SK-N-SH (cell line): ENCODE measurements around the gene AUTS2. TPM values are rescaled to one million over a fixed set of nuclear protein-coding genes. Genes with fewer than 3 reads are reported as not detected.

Source experiments
- CTCF ChIA-PET: fragments of 300-600, 350-600 bp; formaldehyde crosslinking; extraction: SDS; loops from one replicate; lab custom pipeline; 2021; lab: Yijun Ruan, JAX
- POLR2A ChIA-PET: fragments of 350-600 bp; sonication (Branson Sonifier 250); formaldehyde crosslinking; extraction: SDS; loops from one replicate; lab custom pipeline; 2020; ENCODE audit warnings: antibody characterized with exemption, inconsistent platforms; lab: Yijun Ruan, JAX
- DNase-seq: peaks from one replicate; pipeline ENCODE4 v3.0.0; 2012
- H2AFZ ChIP-seq: fragments of 200-600 bp; sonication (generic); 2 replicates; pipeline ENCODE4 v1.8.1; 2016; ENCODE audit warnings: antibody characterized with exemption, mild to moderate bottlenecking, low read depth
- H3F3A ChIP-seq: fragments of 200-600 bp; sonication (generic); replicated peaks from 2 replicates; pipeline ENCODE3; 2016; ENCODE audit warnings: antibody characterized with exemption, mild to moderate bottlenecking; ENCODE audit not compliant: insufficient read depth
- H3K27ac ChIP-seq, 2 experiments: fragments of 200-500 bp in 1 of 2; fragments of 200-600 bp in 1 of 2; sonication (Bioruptor generic) in 1 of 2; sonication (generic), shearing (Covaris generic) in 1 of 2; 2 replicates each; pipeline versions ENCODE4 v1.5.1 to v1.6.1; 2014 to 2016; ENCODE audit warnings: low read depth in 2 of 2, inconsistent platforms in 1 of 2, low read length in 1 of 2, mild to moderate bottlenecking in 1 of 2, mixed read lengths in 1 of 2
- H3K27me3 ChIP-seq: fragments of 200-600 bp; sonication (generic), shearing (Covaris generic); 2 replicates; pipeline ENCODE4 v1.6.1; 2016; ENCODE audit warnings: mixed run types; ENCODE audit not compliant: insufficient read depth
- H3K36me3 ChIP-seq, 2 experiments: fragments of 200-500 bp in 1 of 2; fragments of 200-600 bp in 1 of 2; sonication (Bioruptor generic) in 1 of 2; sonication (generic) in 1 of 2; replicated peaks in 1 of 2; 2 replicates each; pipeline versions ENCODE3 to v1.5.1; 2014 to 2016; ENCODE audit warnings: low read length in 1 of 2, mild to moderate bottlenecking in 1 of 2; ENCODE audit not compliant: insufficient read depth in 2 of 2, control insufficient read depth in 1 of 2
- H3K4me1 ChIP-seq, 2 experiments: fragments of 200-500 bp in 1 of 2; fragments of 200-600 bp in 1 of 2; sonication (Bioruptor generic) in 1 of 2; sonication (generic), shearing (Covaris generic) in 1 of 2; 2 replicates each; pipeline versions ENCODE4 v1.5.1 to v1.6.1; 2014 to 2016; ENCODE audit warnings: low read depth in 1 of 2, low read length in 1 of 2, mixed run types in 1 of 2; ENCODE audit not compliant: insufficient read depth in 2 of 2, control insufficient read depth in 1 of 2
- H3K4me2 ChIP-seq: fragments of 200-600 bp; sonication (generic), shearing (Covaris generic); 2 replicates; pipeline ENCODE4 v1.6.1; 2017; ENCODE audit warnings: mixed run types
- H3K4me3 ChIP-seq, 2 experiments: fragments of 200-500 bp in 1 of 2; fragments of 200-600 bp in 1 of 2; sonication (Bioruptor generic) in 1 of 2; sonication (generic), shearing (Covaris generic) in 1 of 2; 2 replicates each; pipeline versions ENCODE4 v1.5.1 to v1.8.1; 2014 to 2016; ENCODE audit warnings: low read depth in 2 of 2, inconsistent platforms in 1 of 2, low read length in 1 of 2, mild to moderate bottlenecking in 1 of 2, mixed read lengths in 1 of 2, moderate library complexity in 1 of 2
- H3K79me2 ChIP-seq: fragments of 200-600 bp; sonication (generic); 2 replicates; pipeline ENCODE4 v1.8.1; 2017; ENCODE audit warnings: mild to moderate bottlenecking; ENCODE audit not compliant: insufficient read depth
- H3K9ac ChIP-seq: fragments of 200-600 bp; sonication (generic); 2 replicates; pipeline ENCODE4 v1.6.1; 2017; ENCODE audit warnings: mixed run types
- H3K9me2 ChIP-seq: fragments of 200-600 bp; sonication (generic); 2 replicates; pipeline ENCODE4 v1.6.1; 2017; ENCODE audit warnings: mixed run types
- H3K9me3 ChIP-seq: fragments of 200-600 bp; sonication (generic); 2 replicates; pipeline ENCODE4 v1.6.1; 2017; ENCODE audit warnings: mixed run types, mild to moderate bottlenecking, moderate library complexity
- H4K20me1 ChIP-seq: fragments of 200-600 bp; sonication (generic); 2 replicates; pipeline ENCODE4 v1.6.1; 2017; ENCODE audit warnings: mild to moderate bottlenecking, mixed run types; ENCODE audit not compliant: insufficient read depth
- EP300 ChIP-seq, 2 experiments: IDR thresholded peaks; 2 replicates each; pipeline versions ENCODE4 v1.4.0 to v1.6.1; 2012; ENCODE audit warnings: borderline replicate concordance in 1 of 2, low read depth in 1 of 2, low read length in 1 of 2
- FOSL2 ChIP-seq: IDR thresholded peaks from 2 replicates; pipeline ENCODE4 v1.4.0; 2012; ENCODE audit warnings: low read depth, mild to moderate bottlenecking, moderate library complexity, borderline replicate concordance
- FOXM1 ChIP-seq: IDR thresholded peaks from 2 replicates; pipeline ENCODE4 v1.4.0; 2012; ENCODE audit warnings: low read depth, mild to moderate bottlenecking
- GABPA ChIP-seq: IDR thresholded peaks from 2 replicates; pipeline ENCODE4 v1.4.0; 2012; ENCODE audit warnings: low read depth, mild to moderate bottlenecking
- GATA2 ChIP-seq: sonication (generic); formaldehyde crosslinking; IDR thresholded peaks from 2 replicates; pipeline ENCODE4 v1.5.0; 2020; ENCODE audit warnings: mild to moderate bottlenecking, missing genetic modification reagents
- JUND ChIP-seq: IDR thresholded peaks from 2 replicates; pipeline ENCODE4 v1.4.0; 2012
- NFIC ChIP-seq: IDR thresholded peaks from 2 replicates; pipeline ENCODE4 v1.4.0; 2012; ENCODE audit warnings: borderline replicate concordance
- NRF1 ChIP-seq: IDR thresholded peaks from 2 replicates; pipeline ENCODE4 v1.6.1; 2012; ENCODE audit warnings: low read depth, mild to moderate bottlenecking, low read length
- POLR2AphosphoS5 ChIP-seq: IDR thresholded peaks from 2 replicates; pipeline ENCODE4 v1.6.1; 2012; ENCODE audit warnings: low read depth, low read length
- RAD21 ChIP-seq: IDR thresholded peaks from 2 replicates; pipeline ENCODE4 v1.6.1; 2012; ENCODE audit warnings: mild to moderate bottlenecking, low read length
- RXRA ChIP-seq: IDR thresholded peaks from 2 replicates; pipeline ENCODE4 v1.4.0; 2012; ENCODE audit warnings: low read depth, mild to moderate bottlenecking, borderline replicate concordance
- TAF1 ChIP-seq: IDR thresholded peaks from 2 replicates; pipeline ENCODE4 v1.6.1; 2012; ENCODE audit warnings: low read depth, mild to moderate bottlenecking, low read length, moderate library complexity, borderline replicate concordance
- TCF12 ChIP-seq: IDR thresholded peaks from 2 replicates; pipeline ENCODE4 v1.4.0; 2012
- TEAD4 ChIP-seq: IDR thresholded peaks from 2 replicates; pipeline ENCODE4 v1.4.0; 2012; ENCODE audit warnings: mild to moderate bottlenecking, borderline replicate concordance; ENCODE audit not compliant: insufficient read depth
- WGBS: methylation state at CpG from one replicate; pipeline ENCODE4 v1.1.6; 2017; ENCODE audit warnings: low lambda C conversion rate; 5-methylcytosine and 5-hydroxymethylcytosine counted together
- polyA plus RNA-seq, 3 experiments: library from polyadenylated mRNA; depleted of rRNA; stranded (reverse); fragments of >200 nt; gene quantifications; 2 replicates each; pipeline ENCODE4 v1.2.3, GENCODE V29; 2012
- TF ChIP-seq, protein P1 (sequence below): IDR thresholded peaks from 2 replicates; pipeline ENCODE4 v1.6.1; 2012; ENCODE audit warnings: mild to moderate bottlenecking, low read depth, low read length, moderate library complexity
- TF ChIP-seq, protein P2 (sequence below): fragments of 200-600 bp; sonication (generic); IDR thresholded peaks from 2 replicates; pipeline ENCODE4 v1.6.1; 2017; ENCODE audit warnings: antibody characterized with exemption, mild to moderate bottlenecking, moderate library complexity
- TF ChIP-seq, protein P3 (sequence below): IDR thresholded peaks from 2 replicates; pipeline ENCODE4 v1.4.0; 2012; ENCODE audit warnings: low read depth
- TF ChIP-seq, protein P4 (sequence below): IDR thresholded peaks from 2 replicates; pipeline ENCODE4; 2012

The AUTS2 gene
- polyA plus RNA-seq, 1 of the 3 experiments (the other 2 are of a cell fraction), result 15.6 TPM

DNA sequence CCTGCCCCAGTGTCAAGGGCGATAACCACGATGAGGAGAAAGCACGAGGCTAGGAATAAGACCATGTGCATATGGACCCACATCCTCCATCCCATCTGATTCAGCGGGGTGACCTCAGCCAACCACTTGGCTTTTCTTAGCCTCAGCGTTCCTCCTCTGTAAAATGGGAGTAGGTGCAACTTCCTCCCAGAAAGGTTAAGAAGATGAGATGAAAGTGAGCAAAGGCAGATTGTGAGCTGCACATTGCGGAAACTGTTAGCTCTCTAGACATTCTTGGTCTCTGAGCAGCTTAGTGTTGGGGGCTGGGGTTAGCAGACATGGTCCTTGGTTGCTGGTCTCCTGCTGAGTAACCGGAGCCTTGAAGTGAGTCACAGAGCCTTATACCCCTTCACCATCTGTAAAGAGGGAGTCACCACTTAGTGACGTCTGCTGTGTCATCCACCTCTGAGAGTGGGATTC is 1036.4 kb downstream of the AUTS2 start:
- WGBS, result 50% methylated on average over 8 of the region's 8 CpGs

More for the DNA sequence above, 1036.4 kb downstream of the AUTS2 start:
- H3K27ac ChIP-seq, result peak overlapping the region in 1 of 2 experiments; percentile 64; a peak in 2 of 4 replicates
- H3K9me2 ChIP-seq, result no peaks in the 10 kb centered on the region
- no peaks in the 10 kb centered on the region for H3K36me3 ChIP-seq
- peaks cover 7 to 9% of the 10 kb centered on the region in 2 experiments; a peak in 2 of 4 replicates for H3K4me1 ChIP-seq
- POLR2A ChIA-PET, result no interaction called here
- no peaks in the 10 kb centered on the region for H4K20me1 ChIP-seq
- no peak overlapping the region for H3K9ac ChIP-seq
- no peak overlapping the region for H3K4me3 ChIP-seq
- peak overlapping the region; percentile 30; the same call in 1 of the 2 replicates for H3K4me2 ChIP-seq
- no peaks in the 10 kb centered on the region for H3K27me3 ChIP-seq
- H3F3A ChIP-seq, result no peaks in the 10 kb centered on the region
- H3K79me2 ChIP-seq, result no peaks in the 10 kb centered on the region
- TF ChIP-seq GABPA, result no peak
- TF ChIP-seq, protein P1, sequence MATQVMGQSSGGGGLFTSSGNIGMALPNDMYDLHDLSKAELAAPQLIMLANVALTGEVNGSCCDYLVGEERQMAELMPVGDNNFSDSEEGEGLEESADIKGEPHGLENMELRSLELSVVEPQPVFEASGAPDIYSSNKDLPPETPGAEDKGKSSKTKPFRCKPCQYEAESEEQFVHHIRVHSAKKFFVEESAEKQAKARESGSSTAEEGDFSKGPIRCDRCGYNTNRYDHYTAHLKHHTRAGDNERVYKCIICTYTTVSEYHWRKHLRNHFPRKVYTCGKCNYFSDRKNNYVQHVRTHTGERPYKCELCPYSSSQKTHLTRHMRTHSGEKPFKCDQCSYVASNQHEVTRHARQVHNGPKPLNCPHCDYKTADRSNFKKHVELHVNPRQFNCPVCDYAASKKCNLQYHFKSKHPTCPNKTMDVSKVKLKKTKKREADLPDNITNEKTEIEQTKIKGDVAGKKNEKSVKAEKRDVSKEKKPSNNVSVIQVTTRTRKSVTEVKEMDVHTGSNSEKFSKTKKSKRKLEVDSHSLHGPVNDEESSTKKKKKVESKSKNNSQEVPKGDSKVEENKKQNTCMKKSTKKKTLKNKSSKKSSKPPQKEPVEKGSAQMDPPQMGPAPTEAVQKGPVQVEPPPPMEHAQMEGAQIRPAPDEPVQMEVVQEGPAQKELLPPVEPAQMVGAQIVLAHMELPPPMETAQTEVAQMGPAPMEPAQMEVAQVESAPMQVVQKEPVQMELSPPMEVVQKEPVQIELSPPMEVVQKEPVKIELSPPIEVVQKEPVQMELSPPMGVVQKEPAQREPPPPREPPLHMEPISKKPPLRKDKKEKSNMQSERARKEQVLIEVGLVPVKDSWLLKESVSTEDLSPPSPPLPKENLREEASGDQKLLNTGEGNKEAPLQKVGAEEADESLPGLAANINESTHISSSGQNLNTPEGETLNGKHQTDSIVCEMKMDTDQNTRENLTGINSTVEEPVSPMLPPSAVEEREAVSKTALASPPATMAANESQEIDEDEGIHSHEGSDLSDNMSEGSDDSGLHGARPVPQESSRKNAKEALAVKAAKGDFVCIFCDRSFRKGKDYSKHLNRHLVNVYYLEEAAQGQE, result no peak
- TF ChIP-seq TAF1, result no peak
- no peak for TF ChIP-seq GATA2 (CRISPR knock-in tag)
- TF ChIP-seq, protein P2, sequence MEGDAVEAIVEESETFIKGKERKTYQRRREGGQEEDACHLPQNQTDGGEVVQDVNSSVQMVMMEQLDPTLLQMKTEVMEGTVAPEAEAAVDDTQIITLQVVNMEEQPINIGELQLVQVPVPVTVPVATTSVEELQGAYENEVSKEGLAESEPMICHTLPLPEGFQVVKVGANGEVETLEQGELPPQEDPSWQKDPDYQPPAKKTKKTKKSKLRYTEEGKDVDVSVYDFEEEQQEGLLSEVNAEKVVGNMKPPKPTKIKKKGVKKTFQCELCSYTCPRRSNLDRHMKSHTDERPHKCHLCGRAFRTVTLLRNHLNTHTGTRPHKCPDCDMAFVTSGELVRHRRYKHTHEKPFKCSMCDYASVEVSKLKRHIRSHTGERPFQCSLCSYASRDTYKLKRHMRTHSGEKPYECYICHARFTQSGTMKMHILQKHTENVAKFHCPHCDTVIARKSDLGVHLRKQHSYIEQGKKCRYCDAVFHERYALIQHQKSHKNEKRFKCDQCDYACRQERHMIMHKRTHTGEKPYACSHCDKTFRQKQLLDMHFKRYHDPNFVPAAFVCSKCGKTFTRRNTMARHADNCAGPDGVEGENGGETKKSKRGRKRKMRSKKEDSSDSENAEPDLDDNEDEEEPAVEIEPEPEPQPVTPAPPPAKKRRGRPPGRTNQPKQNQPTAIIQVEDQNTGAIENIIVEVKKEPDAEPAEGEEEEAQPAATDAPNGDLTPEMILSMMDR, result no peak
- TF ChIP-seq EP300 (IDR thresholded peaks at IDR 0.05; ENCODE audit: borderline replicate concordance in 1 of 2, low read depth in 1 of 2, low read length in 1 of 2), result peak in 1 of 2 experiments; percentile 88; a peak in 1 of 4 replicates
- peak; percentile 61; the same call in 1 of the 2 replicates for TF ChIP-seq NFIC
- peak; percentile 63; the same call in 1 of the 2 replicates for TF ChIP-seq TEAD4
- no peak for TF ChIP-seq RAD21
- TF ChIP-seq POLR2AphosphoS5, result peak; percentile 56; the same call in 1 of the 2 replicates
- no peak for TF ChIP-seq NRF1
- peak; percentile 92 for TF ChIP-seq JUND
- TF ChIP-seq TCF12, result peak; percentile 88
- TF ChIP-seq FOSL2, result peak; percentile 97
- TF ChIP-seq, protein P3, sequence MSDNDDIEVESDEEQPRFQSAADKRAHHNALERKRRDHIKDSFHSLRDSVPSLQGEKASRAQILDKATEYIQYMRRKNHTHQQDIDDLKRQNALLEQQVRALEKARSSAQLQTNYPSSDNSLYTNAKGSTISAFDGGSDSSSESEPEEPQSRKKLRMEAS, result peak; percentile 62; the same call in 1 of the 2 replicates
- peak; percentile 37; the same call in 1 of the 2 replicates for TF ChIP-seq RXRA
- TF ChIP-seq FOXM1, result no peak
- TF ChIP-seq, protein P4, sequence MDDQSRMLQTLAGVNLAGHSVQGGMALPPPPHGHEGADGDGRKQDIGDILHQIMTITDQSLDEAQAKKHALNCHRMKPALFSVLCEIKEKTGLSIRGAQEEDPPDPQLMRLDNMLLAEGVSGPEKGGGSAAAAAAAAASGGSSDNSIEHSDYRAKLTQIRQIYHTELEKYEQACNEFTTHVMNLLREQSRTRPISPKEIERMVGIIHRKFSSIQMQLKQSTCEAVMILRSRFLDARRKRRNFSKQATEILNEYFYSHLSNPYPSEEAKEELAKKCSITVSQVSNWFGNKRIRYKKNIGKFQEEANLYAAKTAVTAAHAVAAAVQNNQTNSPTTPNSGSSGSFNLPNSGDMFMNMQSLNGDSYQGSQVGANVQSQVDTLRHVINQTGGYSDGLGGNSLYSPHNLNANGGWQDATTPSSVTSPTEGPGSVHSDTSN, result peak; percentile 67
- DNase-seq, result no peak
- H3K9me3 ChIP-seq, result no peaks in the 10 kb centered on the region
- CTCF ChIA-PET, result no interaction called here
- no peak overlapping the region for H2AFZ ChIP-seq
